ENCODE measurements around the gene KCNK10. TPM values are rescaled to one million over a fixed set of nuclear protein-coding genes. Genes with fewer than 3 reads are reported as not detected.

The KCNK10 gene
- polyA plus RNA-seq, 3 donors, result 0.05 TPM; not detected in 2

GRCh38 chr14:88196925-88197324 lies 126.1 kb downstream of the KCNK10 start:
- Histone ChIP-seq H3K79me2 (ENCODE audit: insufficient read depth, low read length) (no peaks in the 10 kb centered on the region), H2AFZ (ENCODE audit: insufficient read depth, low read depth, low read length, poor library complexity, severe bottlenecking) (no peak overlapping the region), H3K4me3 (replicated peaks in 1 of 3; ENCODE audit: low read depth in 2 of 3, low read length in 3 of 3) (no peak overlapping the region), H3K9me3 (replicated peaks in 1 of 2; ENCODE audit: control insufficient read depth in 1 of 2, insufficient read depth in 1 of 2, low read length in 2 of 2) (no peaks in the 10 kb centered on the region), H3K4me2 (replicated peaks; ENCODE audit: extremely low read depth, low read length, poor library complexity, severe bottlenecking) (no peak overlapping the region), H3K36me3 (replicated peaks in 1 of 2; ENCODE audit: control insufficient read depth in 1 of 2, insufficient read depth in 2 of 2, low read length in 2 of 2) (no peaks in the 10 kb centered on the region), H3K4me1 (ENCODE audit: control insufficient read depth in 1 of 2, insufficient read depth in 2 of 2, low read length in 2 of 2) (no peaks in the 10 kb centered on the region), H4K20me1 (ENCODE audit: insufficient read depth, low read length) (no peaks in the 10 kb centered on the region), H3K27me3 (ENCODE audit: control insufficient read depth in 2 of 2, insufficient read depth in 2 of 2, low read length in 2 of 2) (peaks cover 10 to 13% of the 10 kb centered on the region in 2 donors), H3K9ac (ENCODE audit: insufficient read depth, low read length, poor library complexity, severe bottlenecking) (no peak overlapping the region), H3K27ac (ENCODE audit: low read depth in 1 of 2, low read length in 2 of 2) (no peak overlapping the region)
- H3K9me3 Mint-ChIP-seq, result peaks cover 0 to 3% (median 0%) of the 10 kb centered on the region in 7 donors
- H3K36me3 Mint-ChIP-seq, result no peaks in the 10 kb centered on the region
- H3K27me3 Mint-ChIP-seq (ENCODE audit: low read depth in 3 of 3), result peaks cover 8 to 20% (median 11%) of the 10 kb centered on the region in 3 donors
- H3K4me3 Mint-ChIP-seq, result no peak overlapping the region
- DNase-seq, result no peak
- no CpG with 5 or more reads among the region's 1 CpG for WGBS (ENCODE audit: insufficient coverage)
- TF ChIP-seq CTCF (IDR thresholded peaks at IDR 0.05), result no peak
- no peak overlapping the region for H3K27ac Mint-ChIP-seq
- H3K4me1 Mint-ChIP-seq, result no peaks in the 10 kb centered on the region
- intact Hi-C loops (cut with micrococcal nuclease), result no loop called here

- no peak overlapping the region for H3K4me3 ChIP-seq (replicated peaks in 1 of 3; ENCODE audit: low read depth in 2 of 3, low read length in 3 of 3)
- H3K27me3 ChIP-seq (ENCODE audit: control insufficient read depth in 2 of 2, insufficient read depth in 2 of 2, low read length in 2 of 2), result peaks cover 10 to 13% of the 10 kb centered on the region in 2 donors
- Mint-ChIP-seq H3K36me3 (no peaks in the 10 kb centered on the region), H3K27me3 (ENCODE audit: low read depth in 3 of 3) (peaks cover 8 to 20% (median 15%) of the 10 kb centered on the region in 3 donors), H3K27ac (no peak overlapping the region), H3K9me3 (peaks cover 0 to 3% (median 0%) of the 10 kb centered on the region in 7 donors), H3K4me3 (no peak overlapping the region), H3K4me1 (no peaks in the 10 kb centered on the region)
- no peaks in the 10 kb centered on the region for H3K4me1 ChIP-seq (ENCODE audit: control insufficient read depth in 1 of 2, insufficient read depth in 2 of 2, low read length in 2 of 2)
- no peak overlapping the region for H2AFZ ChIP-seq (ENCODE audit: insufficient read depth, low read depth, low read length, poor library complexity, severe bottlenecking)
- H3K79me2 ChIP-seq (ENCODE audit: insufficient read depth, low read length), result no peaks in the 10 kb centered on the region
- no peak for TF ChIP-seq CTCF (IDR thresholded peaks at IDR 0.05)
- WGBS (ENCODE audit: insufficient coverage), result 100% methylated on average over 1 of the region's 7 CpGs
- H3K36me3 ChIP-seq (replicated peaks in 1 of 2; ENCODE audit: control insufficient read depth in 1 of 2, insufficient read depth in 2 of 2, low read length in 2 of 2), result no peaks in the 10 kb centered on the region
- H4K20me1 ChIP-seq (ENCODE audit: insufficient read depth, low read length), result no peaks in the 10 kb centered on the region
- no peak for DNase-seq
- H3K9ac ChIP-seq (ENCODE audit: insufficient read depth, low read length, poor library complexity, severe bottlenecking), result no peak overlapping the region
- H3K4me2 ChIP-seq (replicated peaks; ENCODE audit: extremely low read depth, low read length, poor library complexity, severe bottlenecking), result no peak overlapping the region
- intact Hi-C loops (cut with micrococcal nuclease), result no loop called here
- no peaks in the 10 kb centered on the region for H3K9me3 ChIP-seq (replicated peaks in 1 of 2; ENCODE audit: control insufficient read depth in 1 of 2, insufficient read depth in 1 of 2, low read length in 2 of 2)
- no peak overlapping the region for H3K27ac ChIP-seq (ENCODE audit: low read depth in 1 of 2, low read length in 2 of 2)
Observed at GRCh38 chr14:88196116-88196890, 126.8 kb downstream of the KCNK10 start.

Measured in CD14-positive monocyte (primary cell).